H1 (cell line): Measurements from ENCODE around the gene GAPDH.

Experiments
- CEBPB ChIP-seq: IDR thresholded peaks from 2 replicates; pipeline ENCODE4 v1.6.1; 2012; ENCODE audit warnings: low read depth, low read length
- CREB1 ChIP-seq: IDR thresholded peaks from 2 replicates; pipeline ENCODE4 v1.6.1; 2012; ENCODE audit warnings: inconsistent platforms
- RBBP5 ChIP-seq: IDR thresholded peaks from 2 replicates; pipeline ENCODE4 v1.7.1; 2012; ENCODE audit warnings: low read depth, mild to moderate bottlenecking, inconsistent platforms, low read length, moderate library complexity, borderline replicate concordance
- RFX5 ChIP-seq: IDR thresholded peaks from 2 replicates; pipeline ENCODE4 v1.6.1; 2011; ENCODE audit warnings: low read depth, low read length, improper control_type of control experiment, borderline replicate concordance
- SUZ12 ChIP-seq: fragments of 200-600 bp; sonication (generic); IDR thresholded peaks from 2 replicates; pipeline ENCODE4 v1.6.1; 2012; ENCODE audit warnings: mild to moderate bottlenecking, inconsistent platforms, low read length, moderate library complexity, mixed read lengths
- TF ChIP-seq, protein P1 (sequence below), 3 experiments: IDR thresholded peaks; 1 replicate in 2 of 3; 2 replicates in 1 of 3; pipeline versions ENCODE4 v1.5.1 to v1.6.1; 2011; ENCODE audit warnings: low read length in 3 of 3, mild to moderate bottlenecking in 3 of 3, inconsistent platforms in 2 of 3, low read depth in 1 of 3, moderate library complexity in 1 of 3; ENCODE audit not compliant: insufficient read depth in 1 of 3; ENCODE audit errors: control extremely low read depth in 1 of 3

DNA sequence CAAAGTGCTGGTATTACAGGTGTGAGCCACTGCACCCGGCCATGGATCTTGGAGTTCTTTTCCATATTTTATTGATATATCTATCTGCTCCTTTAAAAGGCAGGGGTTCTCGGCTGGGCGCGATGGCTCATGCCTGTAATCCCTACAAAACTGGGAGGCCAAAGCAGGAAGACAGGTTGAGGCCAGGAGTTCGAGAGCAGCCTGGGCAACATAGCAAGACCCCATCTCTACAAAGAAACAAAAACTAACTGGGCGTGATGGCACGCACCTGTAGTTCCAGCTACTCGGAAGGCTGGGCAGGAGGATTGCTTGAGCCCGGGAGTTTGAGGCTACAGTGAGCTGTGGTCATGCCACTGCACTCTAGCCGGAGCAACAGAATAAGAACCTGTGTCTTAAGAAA is 12.1 kb upstream of the GAPDH start:
- TF ChIP-seq RBBP5 (no peak), CEBPB (no peak), RFX5 (no peak), CREB1 (no peak), SUZ12 (no peak)
- TF ChIP-seq, protein P1, sequence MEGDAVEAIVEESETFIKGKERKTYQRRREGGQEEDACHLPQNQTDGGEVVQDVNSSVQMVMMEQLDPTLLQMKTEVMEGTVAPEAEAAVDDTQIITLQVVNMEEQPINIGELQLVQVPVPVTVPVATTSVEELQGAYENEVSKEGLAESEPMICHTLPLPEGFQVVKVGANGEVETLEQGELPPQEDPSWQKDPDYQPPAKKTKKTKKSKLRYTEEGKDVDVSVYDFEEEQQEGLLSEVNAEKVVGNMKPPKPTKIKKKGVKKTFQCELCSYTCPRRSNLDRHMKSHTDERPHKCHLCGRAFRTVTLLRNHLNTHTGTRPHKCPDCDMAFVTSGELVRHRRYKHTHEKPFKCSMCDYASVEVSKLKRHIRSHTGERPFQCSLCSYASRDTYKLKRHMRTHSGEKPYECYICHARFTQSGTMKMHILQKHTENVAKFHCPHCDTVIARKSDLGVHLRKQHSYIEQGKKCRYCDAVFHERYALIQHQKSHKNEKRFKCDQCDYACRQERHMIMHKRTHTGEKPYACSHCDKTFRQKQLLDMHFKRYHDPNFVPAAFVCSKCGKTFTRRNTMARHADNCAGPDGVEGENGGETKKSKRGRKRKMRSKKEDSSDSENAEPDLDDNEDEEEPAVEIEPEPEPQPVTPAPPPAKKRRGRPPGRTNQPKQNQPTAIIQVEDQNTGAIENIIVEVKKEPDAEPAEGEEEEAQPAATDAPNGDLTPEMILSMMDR (IDR thresholded peaks at IDR 0.05; ENCODE audit: control extremely low read depth in 1 of 3, insufficient read depth in 1 of 3, low read depth in 1 of 3, low read length in 3 of 3): no peak
